D721Med (cell line): ENCODE data around the gene ZNF444.

Experiments
- DNase-seq: peaks from one replicate; pipeline ENCODE4 v3.0.0; 2011; ENCODE audit warnings: low spot score; ENCODE audit not compliant: insufficient read length
- FAIRE-seq: peaks from 2 replicates; lab custom pipeline; 2011; peaks lifted over from hg19 to GRCh38; lab: Jason Lieb, UNC
- TF ChIP-seq, protein P1 (sequence below): IDR thresholded peaks from 2 replicates; pipeline ENCODE4 v1.5.1; 2012; ENCODE audit warnings: mild to moderate bottlenecking, control low read depth; ENCODE audit not compliant: insufficient read depth; ENCODE audit errors: missing control alignments

ZNF444 gene

DNA sequence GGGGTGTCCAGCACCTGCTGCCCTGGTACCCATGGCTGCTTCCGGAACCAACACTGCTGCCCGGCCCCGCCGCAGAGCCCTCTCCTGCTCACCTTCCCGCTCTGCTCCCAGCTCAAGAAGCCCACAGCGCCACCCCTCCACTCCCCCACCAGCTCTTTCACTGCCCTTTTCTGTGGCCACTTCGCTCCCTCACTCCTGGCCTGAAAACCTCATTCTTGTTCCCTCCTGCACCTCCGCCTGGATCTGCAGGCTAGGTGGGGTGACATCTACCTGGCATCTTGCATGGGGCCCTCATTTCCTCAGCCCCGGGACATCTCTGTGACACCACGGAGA is 26.3 kb upstream of the ZNF444 start:
- no peak for FAIRE-seq
- DNase-seq: no peak
- TF ChIP-seq, protein P1, sequence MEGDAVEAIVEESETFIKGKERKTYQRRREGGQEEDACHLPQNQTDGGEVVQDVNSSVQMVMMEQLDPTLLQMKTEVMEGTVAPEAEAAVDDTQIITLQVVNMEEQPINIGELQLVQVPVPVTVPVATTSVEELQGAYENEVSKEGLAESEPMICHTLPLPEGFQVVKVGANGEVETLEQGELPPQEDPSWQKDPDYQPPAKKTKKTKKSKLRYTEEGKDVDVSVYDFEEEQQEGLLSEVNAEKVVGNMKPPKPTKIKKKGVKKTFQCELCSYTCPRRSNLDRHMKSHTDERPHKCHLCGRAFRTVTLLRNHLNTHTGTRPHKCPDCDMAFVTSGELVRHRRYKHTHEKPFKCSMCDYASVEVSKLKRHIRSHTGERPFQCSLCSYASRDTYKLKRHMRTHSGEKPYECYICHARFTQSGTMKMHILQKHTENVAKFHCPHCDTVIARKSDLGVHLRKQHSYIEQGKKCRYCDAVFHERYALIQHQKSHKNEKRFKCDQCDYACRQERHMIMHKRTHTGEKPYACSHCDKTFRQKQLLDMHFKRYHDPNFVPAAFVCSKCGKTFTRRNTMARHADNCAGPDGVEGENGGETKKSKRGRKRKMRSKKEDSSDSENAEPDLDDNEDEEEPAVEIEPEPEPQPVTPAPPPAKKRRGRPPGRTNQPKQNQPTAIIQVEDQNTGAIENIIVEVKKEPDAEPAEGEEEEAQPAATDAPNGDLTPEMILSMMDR: no peak

DNA sequence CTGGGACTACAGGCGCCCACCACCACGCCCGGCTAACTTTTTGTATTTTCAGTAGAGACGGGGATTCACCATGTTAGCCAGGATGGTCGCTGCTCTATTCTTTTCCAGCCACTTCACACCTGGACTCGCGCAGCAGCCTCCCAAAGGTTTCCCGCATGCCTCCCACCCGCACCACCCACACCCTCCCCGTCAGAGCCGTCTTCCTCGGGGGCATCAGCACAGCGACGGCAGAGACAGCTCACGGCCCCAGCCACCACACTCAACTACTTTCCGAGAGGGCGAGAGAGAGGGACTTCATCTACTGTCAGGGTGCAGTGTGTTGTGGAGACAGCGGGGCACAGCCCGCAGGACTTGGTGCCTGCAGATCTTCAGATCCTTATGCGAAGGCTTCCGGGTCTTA is 25.6 kb upstream of the ZNF444 start:
- no peak for DNase-seq
- no peak for FAIRE-seq
- TF ChIP-seq, protein P1: no peak

DNA sequence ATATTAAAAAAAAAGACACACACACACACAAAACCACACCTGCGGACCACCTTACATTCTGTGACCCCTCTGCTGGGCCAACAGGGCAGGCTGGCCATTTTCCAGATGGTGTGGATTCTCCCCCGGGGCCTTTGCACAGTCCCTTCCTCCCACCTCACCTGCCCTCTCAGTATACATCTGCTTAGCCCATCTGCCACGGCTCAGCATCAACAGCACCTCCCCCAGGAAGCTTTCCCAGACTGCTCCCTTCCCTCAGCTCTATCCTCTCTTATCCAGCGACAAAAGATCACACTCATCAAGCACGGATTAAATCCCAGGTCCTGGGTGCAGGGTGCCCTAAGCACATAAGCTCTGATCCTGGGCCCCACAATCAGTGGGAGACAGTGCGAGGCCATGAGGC is 24.5 kb upstream of the ZNF444 start:
- FAIRE-seq (no peak), DNase-seq (peak; percentile 51)
- TF ChIP-seq, protein P1: no peak

DNA sequence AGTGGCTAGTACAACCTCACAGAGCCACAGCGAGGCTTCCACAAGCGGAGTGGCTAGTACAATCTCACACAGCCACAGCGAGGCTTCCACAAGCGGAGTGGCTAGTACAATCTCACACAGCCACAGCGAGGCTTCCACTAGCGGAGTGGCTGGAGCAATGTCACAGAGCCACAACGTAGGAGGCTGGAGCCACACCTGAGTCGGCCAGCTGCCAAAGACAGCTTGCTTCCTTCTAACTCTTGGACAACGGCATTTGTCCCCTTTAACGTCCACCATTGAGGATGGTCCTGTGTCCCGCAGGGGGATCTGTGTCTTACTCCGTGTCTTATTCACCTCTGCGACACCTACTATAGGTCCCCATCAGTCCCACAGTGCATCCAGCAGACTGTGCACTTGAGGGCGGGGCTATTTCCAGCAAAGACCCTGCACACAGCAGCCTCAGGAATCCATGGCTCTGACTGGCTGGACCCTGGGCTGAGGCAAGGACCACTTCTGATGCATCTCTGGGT is 23.7 kb upstream of the ZNF444 start:
- TF ChIP-seq, protein P1: no peak
- no peak for FAIRE-seq
- DNase-seq: no peak

DNA sequence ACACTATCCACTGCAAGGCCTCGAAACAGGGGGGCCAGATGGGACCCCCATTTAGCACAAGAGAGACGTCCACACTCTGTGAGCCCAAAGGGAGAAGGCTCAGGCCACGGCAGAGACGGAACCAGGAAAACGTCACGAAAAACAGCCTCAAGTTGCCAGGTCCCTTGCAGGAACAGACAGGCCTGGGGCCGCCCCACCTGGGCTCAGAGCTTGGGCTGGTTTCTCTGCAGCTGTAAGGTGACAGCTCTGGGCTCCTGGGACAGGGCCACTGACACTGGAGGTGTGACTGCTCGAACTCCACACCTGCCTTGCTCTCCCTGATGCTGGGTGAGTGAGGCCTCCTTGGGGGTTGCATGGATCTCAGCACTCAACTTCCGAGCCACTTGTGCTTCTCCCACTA is 23.2 kb upstream of the ZNF444 start:
- no peak for DNase-seq
- FAIRE-seq: no peak
- TF ChIP-seq, protein P1: no peak

DNA sequence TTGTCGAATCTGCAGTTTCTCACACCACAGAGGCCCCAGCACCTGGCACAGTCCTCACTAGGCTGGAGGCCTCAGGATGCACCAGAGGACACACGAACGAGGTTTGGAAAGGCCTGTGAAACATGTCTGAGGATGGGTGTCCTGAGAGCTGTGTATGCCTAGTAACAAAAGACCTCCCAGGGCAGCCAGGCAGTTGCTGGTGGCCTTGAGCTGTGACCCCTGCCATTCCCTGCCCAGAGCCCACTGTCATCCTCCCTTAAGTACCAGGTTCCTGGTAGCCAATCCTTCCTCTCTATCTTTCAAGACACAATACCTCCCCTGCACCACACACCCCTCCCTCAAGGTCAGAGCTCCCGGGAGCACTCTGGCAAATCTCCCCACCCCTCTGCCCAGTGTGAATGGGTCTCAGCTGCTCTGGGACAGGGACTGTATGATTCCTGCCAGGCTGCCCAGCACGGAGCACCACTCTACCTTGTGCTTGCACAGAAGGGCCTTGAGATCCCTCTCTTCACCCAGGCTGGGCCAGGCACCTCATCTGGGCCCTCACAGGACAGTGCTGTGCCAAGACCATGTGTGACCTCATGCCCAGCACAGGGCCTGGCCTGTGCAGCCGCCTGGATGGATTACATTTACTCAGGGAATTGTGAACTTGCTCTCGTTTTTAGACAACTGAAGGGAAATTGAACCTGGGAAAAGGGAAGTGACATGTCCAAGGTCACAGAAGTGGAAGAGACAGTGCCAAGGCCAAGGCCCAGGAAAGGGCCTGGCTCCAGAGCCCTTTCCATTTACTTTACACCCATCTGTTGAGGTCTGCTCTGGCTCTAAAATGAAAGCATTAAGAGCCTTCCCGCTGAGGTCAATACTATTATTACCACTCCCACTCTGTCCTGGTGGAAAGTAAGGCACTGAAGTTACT is 22.2 kb upstream of the ZNF444 start:
- FAIRE-seq (no peak), DNase-seq (no peak)
- TF ChIP-seq, protein P1: no peak

DNA sequence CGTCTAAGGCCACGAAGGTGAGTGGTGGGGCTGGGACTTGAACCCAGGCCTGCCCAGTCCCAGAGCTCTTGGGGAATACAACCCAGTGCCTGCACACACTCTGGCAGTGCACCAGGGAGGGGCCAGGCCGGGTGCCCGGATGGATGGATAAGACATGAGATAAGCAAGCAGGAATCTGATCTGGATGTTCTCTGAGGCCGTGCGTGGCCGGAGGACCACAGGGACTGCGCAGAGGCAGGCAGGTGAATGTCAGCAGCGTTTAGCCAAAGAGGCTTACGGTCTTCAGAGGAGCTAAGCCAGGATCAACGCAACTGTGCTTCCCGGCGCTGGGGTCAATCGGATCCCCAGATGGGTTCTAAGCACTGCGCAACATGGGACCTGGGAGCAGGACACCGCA is 21.5 kb upstream of the ZNF444 start:
- TF ChIP-seq, protein P1: no peak
- no peak for DNase-seq
- no peak for FAIRE-seq
